Tibial nerve (tissue), 3 donors: Measurements from ENCODE around the gene USP30.

Experiments used
- CTCF ChIP-seq, 5 experiments: fragments of 200-600 bp in 3 of 5; fragments of 450-650 bp in 2 of 5; sonication (generic) in 3 of 5; IDR thresholded peaks; one replicate each; pipeline ENCODE4 v1.5.1; 2016 to 2019; ENCODE audit warnings: antibody characterized with exemption in 5 of 5, mild to moderate bottlenecking in 3 of 5, moderate library complexity in 2 of 5
- POLR2A ChIP-seq, 2 donors: fragments of 450-650 bp; IDR thresholded peaks; one replicate each; pipeline ENCODE4 v1.6.1; 2017; ENCODE audit warnings: antibody characterized with exemption in 2 of 2, mild to moderate bottlenecking in 2 of 2, moderate library complexity in 2 of 2

- TF ChIP-seq CTCF (IDR thresholded peaks at IDR 0.05) (no peak), POLR2A (IDR thresholded peaks at IDR 0.05) (no peak)
These were observed 12.9 kb downstream of the USP30 start for GRCh38 chr12:109065154-109065852.
